ENCODE measurements around the gene POPDC3. TPM values are rescaled to one million over a fixed set of nuclear protein-coding genes. Genes with fewer than 3 reads are reported as not detected.

Gene POPDC3
- total RNA-seq, 1 experiment from 2014 or later = 41.4 TPM

DNA sequence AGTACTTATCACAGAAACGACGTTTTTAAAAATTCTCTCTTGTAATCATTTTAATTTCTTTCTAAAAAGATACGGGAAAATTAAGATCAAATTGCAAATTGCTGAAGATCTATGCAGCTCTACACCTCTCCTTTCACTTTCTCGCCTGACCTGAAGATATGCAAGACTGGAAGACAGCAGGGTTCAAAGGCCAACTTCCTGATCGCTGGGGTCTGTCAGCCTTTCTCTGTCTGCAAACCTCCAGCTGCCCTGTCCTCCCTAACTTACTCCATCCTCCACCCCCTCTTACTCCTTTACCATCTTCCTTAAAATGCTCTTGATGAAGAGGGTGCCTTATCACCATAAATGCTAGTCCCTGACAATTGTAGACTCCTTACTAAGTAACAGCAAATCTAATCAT, 63.7 kb downstream of the POPDC3 start:
- TF ChIP-seq EZH2 (IDR thresholded peaks at IDR 0.05; ENCODE audit: low read length, unreplicated experiment) (no peak), EZH2phosphoT487 (IDR thresholded peaks at IDR 0.05; ENCODE audit: borderline replicate concordance, low read length) (no peak)
- TF ChIP-seq, protein P1, sequence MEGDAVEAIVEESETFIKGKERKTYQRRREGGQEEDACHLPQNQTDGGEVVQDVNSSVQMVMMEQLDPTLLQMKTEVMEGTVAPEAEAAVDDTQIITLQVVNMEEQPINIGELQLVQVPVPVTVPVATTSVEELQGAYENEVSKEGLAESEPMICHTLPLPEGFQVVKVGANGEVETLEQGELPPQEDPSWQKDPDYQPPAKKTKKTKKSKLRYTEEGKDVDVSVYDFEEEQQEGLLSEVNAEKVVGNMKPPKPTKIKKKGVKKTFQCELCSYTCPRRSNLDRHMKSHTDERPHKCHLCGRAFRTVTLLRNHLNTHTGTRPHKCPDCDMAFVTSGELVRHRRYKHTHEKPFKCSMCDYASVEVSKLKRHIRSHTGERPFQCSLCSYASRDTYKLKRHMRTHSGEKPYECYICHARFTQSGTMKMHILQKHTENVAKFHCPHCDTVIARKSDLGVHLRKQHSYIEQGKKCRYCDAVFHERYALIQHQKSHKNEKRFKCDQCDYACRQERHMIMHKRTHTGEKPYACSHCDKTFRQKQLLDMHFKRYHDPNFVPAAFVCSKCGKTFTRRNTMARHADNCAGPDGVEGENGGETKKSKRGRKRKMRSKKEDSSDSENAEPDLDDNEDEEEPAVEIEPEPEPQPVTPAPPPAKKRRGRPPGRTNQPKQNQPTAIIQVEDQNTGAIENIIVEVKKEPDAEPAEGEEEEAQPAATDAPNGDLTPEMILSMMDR (conservative IDR thresholded peaks at IDR 0.05; ENCODE audit: low read depth, low read length) = no peak
- Histone ChIP-seq H4K20me1 (ENCODE audit: low read length) (no peaks in the 10 kb centered on the region), H3K27me3 (ENCODE audit: low read length) (no peaks in the 10 kb centered on the region), H3K4me2 (ENCODE audit: low read length) (no peak overlapping the region), H3K4me1 (ENCODE audit: insufficient read depth, low read length) (no peaks in the 10 kb centered on the region), H3K79me2 (ENCODE audit: low read length) (no peaks in the 10 kb centered on the region), H3K27ac (ENCODE audit: low read length) (no peak overlapping the region), H3K4me3 (ENCODE audit: low read length) (no peak overlapping the region), H3F3A (ENCODE audit: low read length, unreplicated experiment) (no peaks in the 10 kb centered on the region), H3K36me3 (ENCODE audit: low read depth, low read length) (no peaks in the 10 kb centered on the region), H3K9me3 (ENCODE audit: low read length) (no peaks in the 10 kb centered on the region), H2AFZ (ENCODE audit: low read length) (no peak overlapping the region), H3K9ac (ENCODE audit: low read length) (no peak overlapping the region), H3K9me2 (replicated peaks; ENCODE audit: low read length) (no peaks in the 10 kb centered on the region)
- ChIA-PET POLR2A (ENCODE audit: unreplicated experiment) (no interaction called here), CTCF (no interaction called here)
- BruUV-seq (replicated peaks) = no TSS peak
- intact Hi-C loops (cut with micrococcal nuclease) = no loop called here
- ATAC-seq = no peak
- no peak for DNase-seq

DNA sequence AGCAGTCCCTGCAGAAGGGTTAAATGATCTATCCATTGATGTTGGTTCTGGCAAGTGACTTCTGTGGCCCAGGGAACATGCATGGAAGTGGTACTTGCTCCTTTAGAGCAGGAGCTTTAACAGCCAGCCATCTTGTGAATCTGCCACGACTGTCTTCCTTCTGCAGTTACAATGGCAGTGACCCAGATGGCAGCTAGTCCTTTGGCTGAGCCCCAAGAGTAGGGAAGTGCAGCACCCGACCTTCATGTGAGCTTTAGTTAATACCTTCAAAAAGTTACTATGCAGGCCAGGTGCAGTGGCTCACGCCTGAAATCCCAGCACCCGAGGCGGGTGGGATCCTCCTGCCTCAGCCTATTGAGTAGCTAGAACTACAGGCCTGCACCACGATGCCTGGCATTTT, 66.4 kb downstream of the POPDC3 start:
- Histone ChIP-seq H3F3A (ENCODE audit: low read length, unreplicated experiment) (no peaks in the 10 kb centered on the region), H3K4me2 (ENCODE audit: low read length) (no peak overlapping the region), H3K27me3 (ENCODE audit: low read length) (no peaks in the 10 kb centered on the region), H3K4me3 (ENCODE audit: low read length) (no peak overlapping the region), H4K20me1 (ENCODE audit: low read length) (no peaks in the 10 kb centered on the region), H2AFZ (ENCODE audit: low read length) (no peak overlapping the region), H3K79me2 (ENCODE audit: low read length) (no peaks in the 10 kb centered on the region), H3K36me3 (ENCODE audit: low read depth, low read length) (no peaks in the 10 kb centered on the region), H3K27ac (ENCODE audit: low read length) (no peak overlapping the region), H3K9me2 (replicated peaks; ENCODE audit: low read length) (no peaks in the 10 kb centered on the region), H3K4me1 (ENCODE audit: insufficient read depth, low read length) (no peaks in the 10 kb centered on the region), H3K9me3 (ENCODE audit: low read length) (no peaks in the 10 kb centered on the region), H3K9ac (ENCODE audit: low read length) (no peak overlapping the region)
- CTCF ChIA-PET = no interaction called here
- DNase-seq (no peak), ATAC-seq (no peak)
- TF ChIP-seq EZH2phosphoT487 (IDR thresholded peaks at IDR 0.05; ENCODE audit: borderline replicate concordance, low read length) (no peak), EZH2 (IDR thresholded peaks at IDR 0.05; ENCODE audit: low read length, unreplicated experiment) (no peak)
- TF ChIP-seq, protein P1 (conservative IDR thresholded peaks at IDR 0.05; ENCODE audit: low read depth, low read length) = no peak
- no TSS peak for BruUV-seq (replicated peaks)
- POLR2A ChIA-PET (ENCODE audit: unreplicated experiment) = no interaction called here
- intact Hi-C loops (cut with micrococcal nuclease) = no loop called here

DNA sequence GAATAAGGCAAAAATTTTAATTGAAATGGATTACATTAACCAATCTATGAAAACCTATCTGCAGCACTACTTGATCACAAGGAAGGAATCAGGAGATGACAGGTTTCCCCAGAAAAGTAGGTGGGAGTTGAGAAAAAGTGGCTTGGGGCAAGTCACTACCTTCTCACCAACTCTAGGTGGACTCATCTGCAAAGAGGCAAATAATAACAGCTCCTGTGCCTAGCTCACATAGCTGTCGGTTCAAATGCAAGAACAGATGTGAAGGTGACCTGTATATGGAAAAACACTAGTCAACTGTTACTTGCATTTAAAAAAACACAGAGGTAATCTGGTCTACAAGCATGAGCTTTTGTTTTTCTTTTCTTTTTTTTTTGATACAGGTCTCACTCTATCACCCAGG, 67.2 kb downstream of the POPDC3 start:
- no peak overlapping the region for H2AFZ ChIP-seq (ENCODE audit: low read length)
- no peak overlapping the region for H3K4me2 ChIP-seq (ENCODE audit: low read length)
- BruUV-seq (replicated peaks) = no TSS peak
- H3K36me3 ChIP-seq (ENCODE audit: low read depth, low read length) = no peaks in the 10 kb centered on the region
- CTCF ChIA-PET = no interaction called here
- ATAC-seq (no peak), DNase-seq (no peak)
- H3F3A ChIP-seq (ENCODE audit: low read length, unreplicated experiment) = no peaks in the 10 kb centered on the region
- TF ChIP-seq, protein P1 (conservative IDR thresholded peaks at IDR 0.05; ENCODE audit: low read depth, low read length) = 0 out of 2 replicates have a peak, but pooled peaks have one; percentile 14
- no peak for TF ChIP-seq EZH2 (IDR thresholded peaks at IDR 0.05; ENCODE audit: low read length, unreplicated experiment)
- no peak for TF ChIP-seq EZH2phosphoT487 (IDR thresholded peaks at IDR 0.05; ENCODE audit: borderline replicate concordance, low read length)
- no peaks in the 10 kb centered on the region for H3K79me2 ChIP-seq (ENCODE audit: low read length)
- peaks cover under 1% of the 10 kb centered on the region; the same call in 1 of the 2 replicates for H3K4me1 ChIP-seq (ENCODE audit: insufficient read depth, low read length)
- H3K27me3 ChIP-seq (ENCODE audit: low read length) = no peaks in the 10 kb centered on the region
- no peaks in the 10 kb centered on the region for H3K9me2 ChIP-seq (replicated peaks; ENCODE audit: low read length)
- POLR2A ChIA-PET (ENCODE audit: unreplicated experiment) = no interaction called here
- H4K20me1 ChIP-seq (ENCODE audit: low read length) = no peaks in the 10 kb centered on the region
- no peak overlapping the region for H3K4me3 ChIP-seq (ENCODE audit: low read length)
- intact Hi-C loops (cut with micrococcal nuclease) = no loop called here
- no peak overlapping the region for H3K27ac ChIP-seq (ENCODE audit: low read length)
- H3K9me3 ChIP-seq (ENCODE audit: low read length) = no peaks in the 10 kb centered on the region
- no peak overlapping the region for H3K9ac ChIP-seq (ENCODE audit: low read length)

Data from PC-3 (cell line).